H1 (cell line): ENCODE data around the gene TIGIT.

ENCODE experiments used
- BACH1 ChIP-seq: IDR thresholded peaks from 2 replicates; pipeline ENCODE4 v1.6.1; 2012; ENCODE audit warnings: low read length, improper control_type of control experiment
- CTCF ChIP-seq, 3 experiments: IDR thresholded peaks; 1 replicate in 2 of 3; 2 replicates in 1 of 3; pipeline versions ENCODE4 v1.5.1 to v1.6.1; 2011; ENCODE audit warnings: low read length in 3 of 3, mild to moderate bottlenecking in 3 of 3, inconsistent platforms in 2 of 3, low read depth in 1 of 3, moderate library complexity in 1 of 3; ENCODE audit not compliant: insufficient read depth in 1 of 3; ENCODE audit errors: control extremely low read depth in 1 of 3
- EP300 ChIP-seq, 2 experiments: IDR thresholded peaks; 1 replicate in 1 of 2; 2 replicates in 1 of 2; pipeline ENCODE4 v1.6.1; 2011 to 2012; ENCODE audit warnings: low read depth in 2 of 2, low read length in 2 of 2, mild to moderate bottlenecking in 2 of 2, borderline replicate concordance in 1 of 2, inconsistent platforms in 1 of 2, moderate library complexity in 1 of 2
- EZH2 ChIP-seq: fragments of 200-600 bp; sonication (generic); IDR thresholded peaks from 2 replicates; pipeline ENCODE4 v1.7.1; 2012; ENCODE audit warnings: low read depth, mild to moderate bottlenecking, moderate library complexity, low read length, inconsistent platforms; ENCODE audit not compliant: severe bottlenecking
- KDM4A ChIP-seq: IDR thresholded peaks from one replicate; pipeline ENCODE4 v1.7.1; 2012; ENCODE audit warnings: low read depth, mild to moderate bottlenecking, moderate library complexity, low read length, inconsistent platforms; ENCODE audit not compliant: severe bottlenecking
- PHF8 ChIP-seq: fragments of 200-600 bp; sonication (generic); conservative IDR thresholded peaks from 2 replicates; pipeline ENCODE4 v1.7.1; 2012; ENCODE audit warnings: low read depth, mild to moderate bottlenecking, inconsistent platforms, low read length, moderate library complexity
- POLR2A ChIP-seq, 2 experiments: IDR thresholded peaks; 1 replicate in 1 of 2; 2 replicates in 1 of 2; pipeline ENCODE4 v1.6.1; 2011; ENCODE audit warnings: low read depth in 2 of 2, low read length in 2 of 2, mild to moderate bottlenecking in 2 of 2; ENCODE audit errors: control extremely low read depth in 1 of 2
- POLR2AphosphoS5 ChIP-seq: IDR thresholded peaks from 2 replicates; pipeline ENCODE4 v1.6.1; 2011; ENCODE audit warnings: low read depth, low read length
- RFX5 ChIP-seq: IDR thresholded peaks from 2 replicates; pipeline ENCODE4 v1.6.1; 2011; ENCODE audit warnings: low read depth, low read length, improper control_type of control experiment, borderline replicate concordance
- SIX5 ChIP-seq: IDR thresholded peaks from 2 replicates; pipeline ENCODE4 v1.6.1; 2011; ENCODE audit warnings: mild to moderate bottlenecking, low read depth, low read length
- YY1 ChIP-seq: IDR thresholded peaks from 2 replicates; pipeline ENCODE4 v1.6.1; 2011; ENCODE audit warnings: low read depth, mild to moderate bottlenecking, low read length

DNA sequence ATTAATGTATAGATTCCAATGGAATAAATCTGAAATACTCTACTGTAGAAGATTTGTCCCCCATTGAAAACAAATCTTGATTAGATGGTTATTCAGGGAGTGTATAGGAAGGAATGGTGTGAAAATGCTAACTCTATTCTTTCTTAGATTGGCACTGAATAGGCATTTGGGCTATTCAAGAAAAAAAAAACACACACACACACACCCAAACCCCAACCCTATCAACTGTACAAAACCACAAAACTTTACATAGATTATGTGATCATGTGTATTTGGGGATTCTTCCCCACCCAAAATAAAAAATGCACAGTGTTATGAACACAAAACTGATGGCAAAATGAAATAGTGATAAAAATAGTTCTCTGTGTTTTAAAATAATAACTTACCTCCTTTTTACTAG, 61.8 kb downstream of the TIGIT start:
- TF ChIP-seq POLR2AphosphoS5: no peak
- no peak for TF ChIP-seq CTCF (IDR thresholded peaks at IDR 0.05; ENCODE audit: control extremely low read depth in 1 of 3, insufficient read depth in 1 of 3, low read depth in 1 of 3, low read length in 3 of 3)
- no peak for TF ChIP-seq PHF8
- TF ChIP-seq KDM4A: no peak
- no peak for TF ChIP-seq EP300 (IDR thresholded peaks at IDR 0.05; ENCODE audit: borderline replicate concordance in 1 of 2, low read depth in 2 of 2, low read length in 2 of 2)
- TF ChIP-seq BACH1: no peak
- TF ChIP-seq YY1: no peak
- TF ChIP-seq POLR2A (IDR thresholded peaks at IDR 0.05; ENCODE audit: control extremely low read depth in 1 of 2, low read depth in 2 of 2, low read length in 2 of 2): no peak
- no peak for TF ChIP-seq SIX5
- no peak for TF ChIP-seq EZH2
- TF ChIP-seq RFX5: no peak
